GF-D8 (cell line): Measurements from ENCODE around the gene GPC6.

Experiments used
- DNase-seq: peaks from one replicate; lab custom pipeline; 2025; lab: John Stamatoyannopoulos, UW

The GPC6 gene

GRCh38 chr13:93685900-93686299 lies 459.3 kb downstream of the GPC6 start:
- no peak for DNase-seq

DNA sequence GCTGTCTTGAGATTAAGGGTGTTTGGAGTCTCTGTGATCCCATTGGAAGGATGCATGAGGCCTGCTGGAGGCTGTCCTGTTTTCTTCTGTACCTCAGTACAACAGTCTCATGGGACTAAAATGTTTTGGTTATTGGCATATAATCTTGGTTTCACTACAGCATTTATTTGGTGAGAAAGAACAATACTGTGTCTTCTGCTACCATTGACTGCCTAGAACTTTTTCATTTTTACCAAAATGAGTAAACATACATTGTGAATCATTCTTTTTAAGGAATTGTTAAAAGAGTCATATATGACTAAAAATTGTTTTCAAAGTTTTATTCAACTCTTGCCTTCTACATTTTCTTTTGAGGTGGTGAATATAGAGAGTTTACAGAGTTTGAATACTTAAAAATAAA lies 459.8 kb downstream of the GPC6 start:
- DNase-seq, result no peak

DNA sequence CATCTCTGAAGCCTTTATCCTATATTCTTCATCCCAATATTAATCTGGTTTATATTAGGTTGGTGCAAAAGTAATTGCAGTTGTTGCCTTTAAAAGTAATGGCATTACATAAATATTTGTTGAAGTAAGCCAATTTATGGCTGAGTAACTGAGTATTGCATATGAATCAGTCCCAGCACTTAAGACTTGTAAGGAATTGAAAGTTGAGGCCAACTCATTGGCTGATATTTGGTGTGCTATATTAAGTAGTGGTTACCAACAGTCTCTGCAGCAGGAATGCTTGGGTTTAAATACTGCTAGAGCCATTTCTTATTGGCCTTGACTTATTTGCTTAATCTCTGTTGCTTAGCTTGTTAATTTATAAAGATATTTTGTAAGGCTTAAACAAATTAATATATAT lies 460.7 kb downstream of the GPC6 start:
- DNase-seq, result no peak

- no peak for DNase-seq
Measured at GRCh38 chr13:93689333-93689732, 462.7 kb downstream of the GPC6 start.

DNA sequence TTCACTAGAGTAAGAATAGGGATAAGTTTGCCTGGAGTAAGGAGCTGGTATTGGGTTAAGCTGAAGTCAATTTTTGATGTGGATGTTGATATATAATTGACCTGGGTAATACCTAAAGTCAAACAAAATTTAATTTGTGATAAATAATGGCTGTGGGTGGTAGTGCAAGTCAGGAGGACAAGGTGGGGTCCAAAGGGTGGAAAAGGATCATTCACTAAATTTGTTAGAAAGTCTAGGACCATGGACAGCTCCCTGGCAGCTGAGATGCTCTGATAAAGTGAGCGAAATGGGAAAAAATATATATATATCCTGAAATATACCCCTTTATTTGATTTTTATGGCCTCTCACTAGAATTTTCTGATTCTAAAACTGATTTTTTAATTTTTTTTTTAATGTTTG lies 463.5 kb downstream of the GPC6 start:
- DNase-seq, result no peak

GRCh38 chr13:93698016-93698613 lies 471.5 kb downstream of the GPC6 start:
- DNase-seq, result no peak

GRCh38 chr13:93700115-93700514 lies 473.5 kb downstream of the GPC6 start:
- DNase-seq, result no peak

DNA sequence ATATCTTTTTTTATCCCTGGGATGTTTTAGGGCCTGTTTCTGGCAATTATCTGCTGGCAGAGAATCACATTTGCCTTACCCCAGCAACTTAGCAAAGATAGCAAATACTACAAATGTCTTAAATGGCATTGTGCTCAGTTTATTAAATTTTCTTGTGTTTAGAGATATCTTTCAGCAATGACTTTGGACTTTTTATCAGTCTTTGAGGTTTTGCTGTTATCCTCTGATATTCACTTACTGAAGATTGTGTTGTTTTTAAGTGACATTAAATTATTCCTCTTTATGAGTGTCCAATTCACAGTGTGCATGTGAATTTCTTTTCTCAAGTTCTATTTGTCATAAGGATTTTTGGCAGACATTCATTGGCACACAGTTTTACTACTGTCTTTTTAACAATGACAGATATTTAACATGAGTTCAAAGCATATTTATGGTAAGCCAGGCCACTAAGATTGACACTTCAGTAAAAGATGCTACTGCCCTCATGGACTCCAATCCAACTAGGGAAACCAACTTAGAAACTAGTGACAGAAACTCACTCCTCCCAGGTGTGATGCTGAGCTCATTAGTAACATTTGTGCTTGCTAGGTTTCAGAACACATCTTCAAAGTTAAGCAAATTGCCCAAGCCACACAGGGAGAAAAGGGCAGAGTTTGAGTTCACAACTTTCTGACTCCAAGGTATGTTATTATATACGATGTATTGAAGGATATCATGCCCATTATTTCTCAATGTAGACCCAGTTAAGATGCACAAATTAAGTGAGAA lies 481.9 kb downstream of the GPC6 start:
- DNase-seq, result no peak

DNA sequence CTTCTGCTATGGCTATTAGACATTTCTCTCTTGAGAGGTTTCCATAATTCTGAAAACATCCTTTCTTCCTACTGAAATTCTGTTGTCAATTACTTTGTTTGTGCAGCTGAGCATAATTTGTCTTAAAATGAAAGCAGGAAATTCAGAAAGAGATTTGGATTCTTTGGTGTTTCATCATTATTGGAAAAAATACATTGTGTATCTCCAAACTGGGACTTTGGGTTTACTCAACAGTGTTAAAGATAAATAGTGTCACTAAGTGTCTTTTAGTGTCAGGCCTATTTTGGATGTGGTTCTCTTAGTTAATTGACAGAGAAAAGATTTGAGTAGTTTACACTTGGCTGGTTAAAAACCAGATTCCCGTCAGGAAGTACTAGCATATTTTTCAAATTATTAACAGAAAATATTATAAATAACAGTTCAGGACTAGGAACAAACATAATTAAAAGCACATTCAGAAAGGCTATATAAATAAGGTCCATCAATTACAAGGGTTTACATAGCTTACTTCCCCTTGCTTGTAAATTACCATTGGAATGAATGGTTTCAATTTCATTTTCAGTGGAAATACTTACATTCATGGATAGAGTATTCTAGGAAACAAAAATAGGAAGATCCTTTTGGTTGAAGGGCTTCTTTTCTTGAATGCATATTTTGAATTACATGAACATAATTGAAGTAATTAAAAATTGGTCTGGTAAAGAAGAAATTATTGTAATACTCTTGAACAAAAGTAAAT lies 483.1 kb downstream of the GPC6 start:
- DNase-seq, result no peak

GRCh38 chr13:93714171-93714570 lies 487.6 kb downstream of the GPC6 start:
- no peak for DNase-seq

DNA sequence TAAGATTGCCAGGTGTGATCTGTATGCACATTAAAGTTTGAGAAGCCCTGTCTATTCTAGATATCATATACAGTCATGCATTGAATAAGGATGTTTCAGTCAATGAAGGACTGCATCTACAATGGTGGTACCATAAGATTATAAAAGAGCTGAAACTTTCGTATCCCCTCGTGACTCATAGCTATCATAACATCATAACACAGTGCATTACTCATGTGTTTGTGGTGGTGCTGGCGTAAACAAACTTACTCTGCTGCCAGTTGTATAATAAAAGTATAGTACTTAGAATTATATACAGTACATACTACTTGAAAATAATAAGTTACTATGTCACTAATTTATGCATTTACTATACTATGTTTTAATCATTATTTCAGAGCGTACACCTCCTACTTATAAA lies 489.3 kb downstream of the GPC6 start:
- DNase-seq, result no peak

DNA sequence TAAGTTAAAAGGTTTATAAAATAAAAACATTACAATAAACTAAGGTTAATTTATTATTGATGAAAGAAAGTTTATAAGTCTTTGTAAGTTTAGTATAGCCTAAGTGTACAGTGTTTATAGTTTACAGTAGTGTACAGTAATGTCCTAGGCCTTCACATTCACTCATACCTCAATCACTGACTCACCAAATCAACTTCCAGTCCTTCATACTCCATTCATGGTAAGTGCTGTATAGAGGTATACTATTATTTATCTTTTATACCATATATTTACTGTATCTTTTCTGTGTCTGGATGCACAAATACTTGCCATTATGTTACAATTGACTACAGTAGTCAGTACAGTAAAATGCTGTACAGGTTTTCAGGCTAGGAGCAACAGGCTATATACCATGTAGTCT lies 490.0 kb downstream of the GPC6 start:
- no peak for DNase-seq

GRCh38 chr13:93721483-93721882 lies 494.9 kb downstream of the GPC6 start:
- DNase-seq, result no peak

- DNase-seq, result no peak
Measured at GRCh38 chr13:93723316-93723715, 496.7 kb downstream of the GPC6 start.

DNA sequence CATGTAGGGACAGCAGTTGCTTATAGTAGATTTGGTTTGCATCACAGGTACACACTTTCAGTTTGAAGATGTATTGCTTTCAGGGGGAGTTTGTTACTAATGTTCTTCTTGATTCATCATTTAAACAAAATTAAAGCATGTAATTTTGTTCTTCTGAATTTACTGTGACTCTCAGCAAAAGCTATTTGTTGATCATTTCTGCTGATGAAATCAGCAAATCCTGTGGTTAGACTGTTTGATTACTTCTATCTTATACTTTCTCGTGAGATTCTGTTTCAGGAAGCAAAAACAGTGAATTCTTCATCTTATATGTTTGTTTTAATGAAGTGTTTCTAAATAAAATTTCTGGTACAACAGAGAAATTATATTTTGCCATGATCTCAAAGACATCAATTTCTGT lies 497.6 kb downstream of the GPC6 start:
- DNase-seq, result no peak

DNA sequence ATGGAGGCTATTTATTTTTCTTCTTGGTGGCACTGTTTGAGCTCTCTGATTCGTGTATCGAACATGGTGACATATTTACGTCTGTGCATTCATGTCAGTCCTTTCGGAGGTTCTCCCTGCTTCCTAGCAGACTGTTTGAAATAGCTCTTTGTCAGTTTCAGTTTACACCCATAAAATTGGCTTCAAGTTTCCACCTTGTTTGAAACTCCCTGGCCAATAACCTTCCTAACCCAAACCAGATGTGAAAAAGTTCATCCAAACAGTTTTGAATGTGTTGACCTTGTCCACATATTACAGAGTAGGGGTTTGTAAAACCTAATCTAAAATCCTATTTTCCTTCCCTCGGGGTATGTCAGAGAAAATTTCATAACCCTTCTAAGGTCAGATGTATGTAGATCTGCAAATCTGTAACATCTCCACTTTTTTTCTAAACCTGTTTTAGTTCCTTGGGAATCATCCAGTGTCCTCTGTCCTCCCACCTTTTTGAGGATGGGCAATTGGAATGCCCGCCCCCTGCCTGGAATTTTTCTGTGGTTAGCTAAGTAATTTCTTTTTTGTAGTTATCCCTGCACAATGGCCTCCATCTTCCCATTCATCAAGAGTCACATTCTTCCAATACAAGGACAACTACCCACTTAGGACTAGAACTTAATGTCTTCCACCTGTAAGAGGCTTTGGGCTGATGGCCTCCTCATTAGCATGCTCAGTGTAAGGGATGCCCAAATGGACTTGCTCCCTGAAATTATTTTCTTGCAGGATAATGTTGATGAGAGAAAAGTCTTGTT lies 499.8 kb downstream of the GPC6 start:
- no peak for DNase-seq

- DNase-seq, result no peak
Measured at GRCh38 chr13:93727211-93728141, 500.9 kb downstream of the GPC6 start.

GRCh38 chr13:93729383-93729782 lies 502.8 kb downstream of the GPC6 start:
- DNase-seq, result no peak

DNA sequence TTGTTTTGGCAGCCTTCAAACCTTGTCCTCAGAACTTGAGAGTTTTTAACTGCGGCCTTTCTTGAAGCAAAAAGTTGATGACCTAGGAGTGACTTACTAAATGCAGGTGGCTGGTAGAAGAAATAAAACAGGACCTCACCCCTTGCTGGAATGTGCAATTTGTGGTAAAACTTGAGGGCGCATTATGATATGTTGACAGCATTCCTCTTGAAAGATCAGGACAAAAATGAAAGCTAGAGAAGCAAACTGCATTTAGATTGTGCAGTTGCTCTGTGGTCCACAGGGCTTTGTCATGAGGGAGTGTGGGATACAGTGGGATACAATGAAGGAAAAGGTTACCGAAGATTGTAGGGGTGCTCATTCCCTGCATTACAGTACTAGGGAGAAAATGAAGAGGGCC lies 504.2 kb downstream of the GPC6 start:
- no peak for DNase-seq

- DNase-seq, result no peak
Measured at GRCh38 chr13:93732186-93732585, 505.6 kb downstream of the GPC6 start.

DNA sequence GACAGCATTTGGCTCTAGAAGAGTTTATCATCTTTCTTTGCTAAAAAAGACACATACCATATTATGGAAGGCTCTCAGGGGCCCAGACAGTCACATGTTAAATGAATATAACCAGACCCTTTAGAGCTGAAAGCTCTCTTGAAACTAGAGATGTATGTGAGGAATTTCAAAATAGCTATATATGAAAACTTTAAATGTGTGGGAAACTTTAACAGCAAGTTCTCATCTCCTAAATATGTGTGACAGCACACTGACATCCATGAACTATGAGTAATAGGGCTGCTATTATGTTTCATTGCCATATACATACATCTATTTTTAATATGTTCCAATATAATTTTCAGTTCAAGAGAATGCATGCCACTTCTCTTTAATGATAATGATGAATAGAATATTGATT lies 509.5 kb downstream of the GPC6 start:
- no peak for DNase-seq
